NCI-H2196 treated with DMSO at 0.1 percent for 48 hours (cell line): ENCODE measurements around the gene KRTAP9-1.
A peak's percentile ranks its signal among the peaks of the same experiment; 100 is the strongest.
"Not testable (repeated sequence)": the region's sequence is repeated elsewhere in the genome, so short reads cannot be mapped to it uniquely, and the experiment has no call there.

Experiments used
- DNase-seq: peaks from one replicate; lab custom pipeline; 2025; ENCODE audit not compliant: unreplicated experiment; lab: John Stamatoyannopoulos, UW

KRTAP9-1 gene

DNA sequence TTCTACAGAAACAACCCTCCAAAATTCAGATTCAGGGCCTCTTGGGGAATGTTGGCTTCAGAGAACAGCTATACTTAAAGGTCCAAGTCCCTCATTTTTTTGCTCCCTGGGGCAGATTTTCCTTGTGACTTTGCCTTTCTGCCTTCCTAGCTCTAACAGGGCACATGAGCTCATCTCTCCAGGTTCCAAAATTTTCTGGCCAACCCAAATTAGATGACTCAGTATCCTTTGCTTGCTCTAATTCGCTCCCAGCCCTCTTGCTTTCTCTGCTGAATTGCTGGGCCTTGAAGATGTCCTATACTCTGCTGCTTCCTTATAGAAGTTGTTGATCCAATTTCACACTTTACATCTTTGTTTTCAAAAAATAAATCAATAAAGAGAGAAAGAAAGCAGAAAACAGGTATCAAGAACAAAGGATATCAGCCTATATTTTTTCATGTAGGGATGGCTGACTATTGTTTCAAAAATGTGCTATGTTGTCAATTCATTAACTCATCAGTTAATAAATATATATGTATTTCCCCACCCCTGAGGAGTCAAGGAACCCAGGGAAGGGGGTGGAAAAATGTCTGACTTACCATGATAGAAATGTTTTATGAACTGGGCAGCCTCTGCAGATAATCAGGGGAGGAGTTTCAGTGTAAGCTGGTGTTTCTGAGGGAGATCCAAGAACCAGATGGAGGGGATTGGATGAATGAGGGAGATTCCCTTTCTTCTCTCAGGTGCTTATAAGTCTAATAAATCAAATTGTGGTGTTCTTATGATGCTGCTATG, 10.7 kb upstream of the KRTAP9-1 start:
- DNase-seq: no peak

DNA sequence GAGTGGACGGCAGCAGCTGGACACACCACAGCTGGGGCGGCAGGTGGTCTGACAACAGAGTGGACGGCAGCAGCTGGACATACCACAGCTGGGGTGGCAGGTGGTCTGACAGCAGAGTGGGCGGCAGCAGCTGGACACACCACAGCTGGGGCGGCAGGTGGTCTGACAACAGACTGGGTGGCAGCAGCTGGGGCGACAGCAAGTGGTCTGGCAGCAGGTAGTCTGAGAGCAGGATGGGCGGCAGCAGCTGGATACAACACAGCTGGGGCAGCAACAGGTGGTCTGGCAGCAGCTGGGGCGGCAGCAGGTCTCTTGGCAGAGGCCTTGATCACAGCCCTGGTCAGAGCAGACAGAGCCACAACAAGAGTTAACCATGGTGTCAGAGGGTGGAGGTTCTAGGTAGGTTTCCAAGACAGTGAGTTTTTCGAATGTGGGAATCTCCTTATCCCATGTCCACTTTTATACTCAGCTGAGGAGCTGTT, 5.2 kb upstream of the KRTAP9-1 start, which contains the start of gene KRTAP4-1:
KRTAP4-1 (minus strand) TSS at position 432 of the 482 bp plus-strand sequence; CDS start at position 375, 57 bp downstream.
- DNase-seq: no peak

DNA sequence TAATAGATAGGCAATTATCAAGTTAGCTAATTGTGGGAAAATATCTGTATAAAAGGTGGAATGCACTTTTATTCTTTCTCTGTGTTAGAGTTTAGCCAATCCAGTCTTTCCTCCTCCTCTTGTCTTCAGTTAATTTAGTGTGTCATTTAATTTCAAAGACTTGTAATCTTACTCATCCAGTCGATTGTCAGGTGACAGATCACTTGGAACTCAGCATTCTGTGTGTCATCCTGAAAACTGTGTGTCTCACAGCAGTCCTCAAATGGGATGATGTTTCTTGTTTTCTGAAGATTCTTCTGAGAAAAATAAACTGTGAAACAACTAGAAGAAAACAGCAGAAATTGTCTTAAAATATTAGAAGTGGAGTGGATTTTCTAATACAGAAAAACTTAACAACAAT, 4.7 kb upstream of the KRTAP9-1 start:
- DNase-seq: no peak

DNA sequence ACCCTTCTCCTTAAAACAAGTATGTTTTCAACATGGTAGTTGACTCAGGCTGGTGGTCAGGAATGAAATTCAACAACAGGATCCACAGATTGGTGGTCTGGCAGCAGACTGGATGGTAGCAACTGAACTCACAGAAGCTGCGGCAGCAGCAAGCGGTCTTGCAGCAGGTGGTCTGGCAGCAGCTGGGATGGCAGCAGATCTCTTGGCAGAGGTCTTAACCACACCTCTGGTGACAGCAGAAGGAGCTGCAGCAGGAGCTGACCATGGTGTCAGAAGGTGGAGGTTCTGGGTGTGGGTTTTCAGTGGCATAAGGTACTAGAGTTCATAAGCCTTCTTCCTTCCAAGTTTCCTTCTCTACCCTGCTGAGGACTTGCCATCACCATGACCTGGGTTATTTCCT, 2.8 kb upstream of the KRTAP9-1 start:
- DNase-seq: no peak

DNA sequence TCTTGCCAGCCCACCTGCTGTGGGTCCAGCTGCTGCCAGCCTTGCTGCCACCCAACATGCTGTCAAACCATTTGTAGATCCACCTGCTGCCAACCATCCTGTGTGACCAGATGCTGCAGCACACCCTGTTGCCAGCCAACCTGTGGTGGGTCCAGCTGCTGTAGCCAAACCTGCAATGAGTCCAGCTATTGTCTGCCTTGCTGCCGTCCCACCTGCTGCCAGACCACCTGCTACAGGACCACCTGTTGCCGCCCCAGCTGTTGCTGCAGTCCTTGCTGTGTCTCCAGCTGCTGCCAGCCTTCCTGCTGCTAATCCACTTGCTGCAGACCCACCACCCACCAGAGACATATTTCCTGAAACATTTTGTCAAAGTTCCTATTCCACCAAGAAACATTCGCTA, 641 bp downstream of the KRTAP9-1 start:
- no peak for DNase-seq

DNA sequence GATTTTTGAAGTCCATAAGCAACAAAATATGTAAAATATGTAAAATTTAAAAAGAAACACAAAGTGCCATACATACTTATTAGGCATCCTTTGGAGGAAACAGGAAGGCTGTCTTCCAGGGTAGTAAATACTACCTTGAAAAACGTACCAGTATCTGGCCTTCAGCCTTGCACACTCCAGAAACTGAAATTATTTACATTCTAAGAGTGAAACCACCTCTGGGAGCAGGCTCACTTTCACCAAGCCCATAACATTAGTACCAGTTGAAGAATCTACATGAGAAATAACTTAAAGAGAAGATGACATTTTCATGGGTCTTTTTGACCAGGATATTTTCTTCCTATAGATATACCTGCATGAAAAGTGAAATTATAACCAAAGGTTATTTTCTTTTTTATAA, 6.4 kb downstream of the KRTAP9-1 start:
- DNase-seq: no peak

DNA sequence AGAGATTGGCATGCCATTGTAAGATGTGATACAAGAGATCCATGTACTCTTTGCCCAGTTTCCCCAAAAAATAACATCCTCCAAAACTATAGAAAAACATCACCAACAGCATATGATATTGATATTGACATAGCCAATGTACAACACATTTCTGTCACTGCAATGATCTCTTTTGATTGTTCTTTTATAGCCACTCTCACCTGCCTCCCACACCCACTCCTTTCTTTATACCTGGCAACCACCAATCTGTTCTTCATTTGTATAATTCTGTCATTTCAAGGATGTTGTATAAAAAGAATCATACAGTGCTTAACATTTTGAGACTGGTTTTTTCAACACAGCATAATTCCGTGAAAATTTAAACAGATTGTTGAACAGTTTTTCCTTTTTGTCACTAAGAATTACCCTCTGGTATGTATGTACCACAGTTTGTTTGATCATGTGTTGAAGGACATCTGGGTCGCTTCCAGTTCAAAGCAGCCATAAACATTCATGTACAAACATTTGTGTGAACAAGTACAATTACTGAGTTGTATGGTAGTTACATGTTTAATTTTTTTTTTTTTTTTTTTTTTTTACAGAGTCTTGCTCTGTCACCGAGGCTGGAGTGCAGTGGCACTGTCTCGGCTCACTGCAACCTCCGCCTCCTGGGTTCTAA, 9.9 kb downstream of the KRTAP9-1 start:
- DNase-seq: no peak

DNA sequence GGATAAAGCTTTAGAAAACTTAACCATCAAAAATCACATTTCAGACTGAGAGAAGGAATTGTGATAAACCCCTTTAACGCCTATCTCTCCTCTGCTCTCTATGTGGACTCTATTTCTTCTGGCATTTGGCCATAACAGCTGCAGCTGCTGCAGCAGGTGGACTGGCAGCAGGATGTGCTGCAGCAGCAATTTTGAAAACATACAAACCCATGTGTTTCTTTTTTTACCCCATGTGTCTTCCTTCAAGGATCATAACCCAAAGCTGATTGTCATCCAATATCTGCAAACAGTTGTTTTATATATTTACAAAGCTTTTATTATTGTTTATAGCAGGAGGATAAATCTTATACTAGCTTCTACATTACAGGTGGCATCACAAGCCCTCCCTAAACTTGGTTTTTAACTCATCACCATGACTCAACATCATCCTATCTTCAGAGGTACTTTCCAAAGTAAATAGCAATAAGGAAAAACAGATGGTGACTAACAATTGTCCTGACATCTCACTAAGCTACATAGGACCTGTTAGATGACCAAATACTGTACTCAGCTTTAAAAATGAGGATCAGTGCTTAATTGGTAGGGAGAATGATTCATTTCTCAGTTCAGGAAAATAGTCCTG, 22.3 kb downstream of the KRTAP9-1 start:
- DNase-seq: peak; percentile 58

DNA sequence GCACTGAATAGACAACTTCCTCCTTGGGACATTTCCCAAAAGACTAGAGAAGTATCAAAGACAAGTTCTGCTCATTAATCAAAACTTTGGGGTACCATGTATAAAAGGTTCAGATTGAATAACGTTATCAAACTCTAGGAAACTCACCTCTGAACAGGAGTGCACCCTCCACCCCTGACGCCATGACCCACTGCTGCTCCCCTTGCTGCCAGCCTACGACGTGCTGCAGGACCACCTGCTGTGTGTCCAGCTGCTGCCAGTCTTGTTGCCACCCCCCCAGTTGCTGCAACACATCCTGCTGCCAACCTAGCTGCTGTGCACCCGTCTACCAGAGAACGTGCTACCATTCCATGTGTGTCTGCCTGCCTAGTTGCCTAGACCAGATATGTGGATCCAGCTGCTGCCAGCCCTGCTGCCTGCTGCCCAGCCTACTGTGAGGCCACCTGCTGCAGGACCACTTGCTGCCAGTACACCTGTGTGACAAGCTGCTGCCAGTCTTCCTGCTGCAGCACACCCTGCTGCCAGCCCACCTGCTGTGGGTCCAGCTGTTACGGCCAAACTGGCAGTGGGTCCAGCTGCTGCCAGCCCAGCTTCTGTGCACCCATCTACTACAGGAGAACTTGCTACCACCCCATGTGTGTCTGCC, 23.0 kb downstream of the KRTAP9-1 start:
- peak; percentile 40 for DNase-seq

DNA sequence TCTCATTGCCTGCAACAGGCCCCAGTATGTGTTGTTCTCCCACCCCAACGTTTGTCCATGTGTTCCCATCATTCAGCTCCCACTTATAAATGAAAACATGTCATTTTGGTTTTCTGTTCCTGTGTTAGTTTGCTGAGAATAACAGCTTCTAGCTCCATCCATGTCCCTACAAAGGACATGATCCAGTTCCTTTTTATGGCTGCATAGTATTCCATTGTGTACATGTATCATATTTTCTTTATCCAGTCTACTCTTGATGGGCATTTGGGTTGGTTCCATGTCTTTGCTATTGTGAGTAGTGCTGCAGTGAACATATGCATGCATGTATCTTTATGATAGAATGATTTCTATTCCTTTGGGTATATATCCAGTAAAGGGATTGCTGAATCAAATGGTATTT, 26.0 kb downstream of the KRTAP9-1 start:
- no peak for DNase-seq

DNA sequence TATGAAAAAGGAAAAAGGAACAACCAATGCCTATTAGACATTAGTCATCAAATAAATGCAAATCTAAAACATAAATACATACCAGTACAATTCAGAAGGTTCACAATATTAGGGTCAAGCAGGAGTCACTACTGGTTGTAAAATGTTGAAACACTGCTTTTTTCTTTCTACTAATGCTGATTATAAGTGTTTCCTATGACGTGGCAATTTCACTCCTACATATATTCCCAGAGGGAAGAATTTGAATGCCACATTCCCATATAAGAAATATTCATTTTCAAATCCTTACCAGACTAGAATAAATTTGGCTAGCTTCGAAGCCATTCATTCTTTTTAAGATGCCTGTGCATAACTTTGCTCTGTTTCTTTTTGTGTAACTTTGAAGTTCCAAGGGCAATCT, 34.1 kb downstream of the KRTAP9-1 start:
- no peak for DNase-seq

DNA sequence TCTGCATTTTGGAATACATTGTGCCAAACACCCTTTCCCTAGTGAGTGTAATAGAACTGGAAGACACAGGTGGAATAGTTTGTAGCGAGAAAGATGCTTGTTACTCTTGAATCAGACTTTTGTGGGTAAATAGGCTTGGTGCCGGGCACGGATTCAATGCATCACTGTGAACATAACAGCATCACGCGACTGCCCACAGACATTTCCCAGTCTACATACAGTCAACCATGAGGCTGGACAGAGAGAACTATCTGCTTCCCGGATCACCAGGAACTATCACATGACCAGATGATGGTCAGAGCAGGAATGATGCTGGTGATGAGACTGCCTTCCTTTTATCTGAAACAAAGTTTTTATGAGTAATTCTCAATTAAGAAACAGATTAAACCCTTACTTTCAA, 36.4 kb downstream of the KRTAP9-1 start:
- DNase-seq: no peak

DNA sequence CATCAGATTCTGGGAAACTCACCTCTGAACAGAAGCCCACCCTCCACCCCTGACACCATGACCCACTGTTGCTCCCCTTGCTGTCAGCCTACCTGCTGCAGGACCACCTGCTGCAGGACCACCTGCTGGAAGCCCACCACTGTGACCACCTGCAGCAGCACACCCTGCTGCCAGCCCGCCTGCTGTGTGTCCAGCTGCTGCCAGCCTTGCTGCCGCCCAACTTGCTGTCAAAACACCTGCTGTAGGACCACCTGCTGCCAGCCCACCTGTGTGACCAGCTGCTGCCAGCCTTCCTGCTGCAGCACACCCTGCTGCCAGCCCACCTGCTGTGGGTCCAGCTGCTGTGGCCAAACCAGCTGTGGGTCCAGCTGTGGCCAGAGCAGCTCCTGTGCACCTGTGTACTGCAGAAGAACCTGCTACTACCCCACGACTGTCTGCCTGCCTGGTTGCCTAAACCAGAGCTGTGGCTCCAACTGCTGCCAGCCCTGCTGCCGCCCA, 37.0 kb downstream of the KRTAP9-1 start, which contains the start of gene KRTAP9-2:
KRTAP9-2 (plus strand) TSS at position 51 of the 498 bp plus-strand sequence; CDS start at position 58, 7 bp downstream.
- not testable (repeated sequence) for DNase-seq

DNA sequence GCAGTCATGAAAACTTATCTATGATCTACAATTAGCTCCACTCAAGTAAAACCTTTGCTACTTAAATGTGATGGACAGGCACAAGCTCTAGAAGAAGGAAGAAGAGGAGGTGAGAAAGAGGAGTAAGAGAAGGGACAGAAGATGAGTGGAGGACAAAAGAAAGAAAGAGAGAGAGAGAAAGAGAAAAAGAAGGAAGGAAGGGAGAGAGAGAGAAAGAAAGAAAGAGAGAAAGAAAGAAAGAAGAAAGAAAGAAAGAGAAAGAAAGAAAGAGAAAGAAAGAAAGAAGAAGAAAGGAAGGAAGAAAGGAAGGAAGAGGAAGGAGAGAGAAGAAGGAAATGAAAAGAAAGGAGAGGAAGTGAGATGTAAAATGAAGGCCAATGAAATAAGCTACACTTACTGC, 40.4 kb downstream of the KRTAP9-1 start:
- DNase-seq: no peak

DNA sequence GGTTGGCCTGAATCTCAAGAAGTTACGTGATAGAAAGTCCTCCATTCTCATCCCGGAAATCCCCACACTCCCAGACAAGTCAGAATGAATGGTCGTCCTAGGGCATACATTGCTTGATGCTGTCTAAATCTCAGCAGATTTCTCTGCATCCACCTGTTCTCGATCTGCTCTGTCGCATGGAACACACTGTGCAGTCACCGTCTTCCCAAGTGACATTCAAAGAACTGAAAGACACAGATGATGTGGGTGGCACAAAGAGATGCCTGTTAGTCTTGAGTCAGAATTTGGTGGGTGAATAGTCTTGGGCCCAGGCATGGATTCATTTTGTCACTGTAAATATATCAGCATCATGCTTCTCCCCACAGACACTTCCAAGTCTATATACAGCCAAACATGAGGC, 42.0 kb downstream of the KRTAP9-1 start:
- DNase-seq: no peak

DNA sequence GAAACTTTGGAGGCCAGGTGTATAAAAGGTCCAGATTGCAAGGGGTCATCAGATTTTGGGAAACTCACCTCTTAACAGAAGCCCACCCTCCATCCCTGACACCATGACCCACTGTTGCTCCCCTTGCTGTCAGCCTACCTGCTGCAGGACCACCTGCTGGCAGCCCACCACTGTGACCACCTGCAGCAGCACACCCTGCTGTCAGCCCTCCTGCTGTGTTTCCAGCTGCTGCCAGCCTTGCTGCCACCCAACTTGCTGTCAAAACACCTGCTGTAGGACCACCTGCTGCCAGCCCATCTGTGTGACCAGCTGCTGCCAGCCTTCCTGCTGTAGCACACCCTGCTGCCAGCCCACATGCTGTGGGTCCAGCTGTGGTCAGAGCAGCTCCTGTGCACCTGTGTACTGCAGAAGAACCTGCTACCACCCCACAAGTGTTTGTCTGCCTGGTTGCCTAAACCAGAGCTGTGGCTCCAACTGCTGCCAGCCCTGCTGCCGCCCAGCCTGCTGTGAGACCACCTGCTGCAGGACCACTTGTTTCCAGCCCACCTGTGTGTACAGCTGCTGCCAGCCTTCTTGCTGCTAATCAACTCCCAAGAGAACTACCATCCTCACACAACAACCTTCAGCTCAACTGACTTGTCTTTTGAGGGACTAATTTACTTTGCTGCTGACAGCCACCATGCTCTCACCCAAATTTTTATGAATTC, 42.9 kb downstream of the KRTAP9-1 start, which contains the start of gene KRTAP9-3:
KRTAP9-3 (plus strand) TSS at position 51 of the 707 bp plus-strand sequence; CDS start at position 104, 53 bp downstream.
- DNase-seq: not testable (repeated sequence)

DNA sequence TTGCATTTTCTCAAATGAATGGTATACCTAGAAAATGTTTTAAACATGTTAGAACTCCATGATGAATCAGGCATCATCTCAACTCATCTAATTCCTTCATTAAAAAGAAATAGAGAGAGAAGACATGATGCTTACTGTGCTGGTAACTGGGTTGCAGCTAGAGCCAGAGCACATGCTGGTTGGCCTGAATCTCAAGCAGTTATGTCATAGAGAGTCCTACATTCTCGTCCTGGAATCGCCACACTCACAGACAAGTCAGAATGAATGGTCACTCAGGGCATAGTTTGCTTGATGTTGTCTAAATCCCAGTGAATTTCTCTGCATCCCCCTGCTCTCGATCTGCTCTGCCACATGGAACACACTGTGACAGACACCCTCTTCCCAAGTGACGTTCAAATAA, 47.4 kb downstream of the KRTAP9-1 start:
- not testable (repeated sequence) for DNase-seq

DNA sequence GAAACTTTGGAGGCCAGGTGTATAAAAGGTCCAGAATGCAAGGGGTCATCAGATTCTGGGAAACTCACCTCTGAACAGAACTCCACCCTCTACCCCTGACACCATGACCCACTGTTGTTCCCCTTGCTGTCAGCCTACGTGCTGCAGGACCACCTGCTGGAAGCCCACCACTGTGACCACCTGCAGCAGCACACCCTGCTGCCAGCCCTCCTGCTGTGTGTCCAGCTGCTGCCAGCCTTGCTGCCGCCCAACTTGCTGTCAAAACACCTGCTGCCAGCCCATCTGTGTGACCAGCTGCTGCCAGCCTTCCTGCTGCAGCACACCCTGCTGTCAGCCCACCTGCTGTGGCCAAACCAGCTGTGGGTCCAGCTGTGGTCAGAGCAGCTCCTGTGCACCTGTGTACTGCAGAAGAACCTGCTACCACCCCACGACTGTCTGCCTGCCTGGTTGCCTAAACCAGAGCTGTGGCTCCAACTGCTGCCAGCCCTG, 48.3 kb downstream of the KRTAP9-1 start, which contains the start of gene KRTAP9-8:
KRTAP9-8 (plus strand) TSS at position 51 of the 489 bp plus-strand sequence; CDS start at position 104, 53 bp downstream.
- not testable (repeated sequence) for DNase-seq
